ENCODE data around the gene UCN.

Gene UCN

DNA sequence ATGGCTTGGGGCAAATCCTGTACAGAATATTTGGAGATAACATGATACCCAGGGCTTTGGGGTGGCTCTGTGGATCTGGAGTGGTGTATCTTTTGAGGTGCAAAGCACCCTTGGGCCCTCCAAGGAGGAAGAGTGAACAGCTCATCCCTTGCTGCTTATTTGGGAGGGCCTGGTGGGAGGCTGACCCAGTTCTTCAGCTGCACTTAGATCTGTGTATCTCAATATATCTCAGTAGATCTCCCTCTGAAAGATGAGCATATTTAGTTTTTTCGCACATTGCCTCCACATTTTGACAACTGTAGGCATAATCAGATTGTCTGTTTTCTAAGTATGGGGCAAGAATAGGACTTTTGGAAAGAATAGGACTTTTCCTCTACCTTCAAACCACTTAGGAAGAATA lies 23.2 kb downstream of the UCN start:
- no peak for TF ChIP-seq ZBTB7A (IDR thresholded peaks at IDR 0.05; ENCODE audit: low read depth)
- no peak for TF ChIP-seq TAF1 (IDR thresholded peaks at IDR 0.05; ENCODE audit: low read depth)
- TF ChIP-seq TCF12 (IDR thresholded peaks at IDR 0.05; ENCODE audit: low read depth) = no peak
- no peak for TF ChIP-seq EGR1 (IDR thresholded peaks at IDR 0.05)
- no peak for TF ChIP-seq CREB1 (IDR thresholded peaks at IDR 0.05; ENCODE audit: low read depth)
- TF ChIP-seq, protein P1, sequence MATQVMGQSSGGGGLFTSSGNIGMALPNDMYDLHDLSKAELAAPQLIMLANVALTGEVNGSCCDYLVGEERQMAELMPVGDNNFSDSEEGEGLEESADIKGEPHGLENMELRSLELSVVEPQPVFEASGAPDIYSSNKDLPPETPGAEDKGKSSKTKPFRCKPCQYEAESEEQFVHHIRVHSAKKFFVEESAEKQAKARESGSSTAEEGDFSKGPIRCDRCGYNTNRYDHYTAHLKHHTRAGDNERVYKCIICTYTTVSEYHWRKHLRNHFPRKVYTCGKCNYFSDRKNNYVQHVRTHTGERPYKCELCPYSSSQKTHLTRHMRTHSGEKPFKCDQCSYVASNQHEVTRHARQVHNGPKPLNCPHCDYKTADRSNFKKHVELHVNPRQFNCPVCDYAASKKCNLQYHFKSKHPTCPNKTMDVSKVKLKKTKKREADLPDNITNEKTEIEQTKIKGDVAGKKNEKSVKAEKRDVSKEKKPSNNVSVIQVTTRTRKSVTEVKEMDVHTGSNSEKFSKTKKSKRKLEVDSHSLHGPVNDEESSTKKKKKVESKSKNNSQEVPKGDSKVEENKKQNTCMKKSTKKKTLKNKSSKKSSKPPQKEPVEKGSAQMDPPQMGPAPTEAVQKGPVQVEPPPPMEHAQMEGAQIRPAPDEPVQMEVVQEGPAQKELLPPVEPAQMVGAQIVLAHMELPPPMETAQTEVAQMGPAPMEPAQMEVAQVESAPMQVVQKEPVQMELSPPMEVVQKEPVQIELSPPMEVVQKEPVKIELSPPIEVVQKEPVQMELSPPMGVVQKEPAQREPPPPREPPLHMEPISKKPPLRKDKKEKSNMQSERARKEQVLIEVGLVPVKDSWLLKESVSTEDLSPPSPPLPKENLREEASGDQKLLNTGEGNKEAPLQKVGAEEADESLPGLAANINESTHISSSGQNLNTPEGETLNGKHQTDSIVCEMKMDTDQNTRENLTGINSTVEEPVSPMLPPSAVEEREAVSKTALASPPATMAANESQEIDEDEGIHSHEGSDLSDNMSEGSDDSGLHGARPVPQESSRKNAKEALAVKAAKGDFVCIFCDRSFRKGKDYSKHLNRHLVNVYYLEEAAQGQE (IDR thresholded peaks at IDR 0.05; ENCODE audit: low read depth) = no peak
- no peak for TF ChIP-seq FOXM1 (IDR thresholded peaks at IDR 0.05; ENCODE audit: borderline replicate concordance, low read depth)
- no peak for TF ChIP-seq CEBPB (IDR thresholded peaks at IDR 0.05)
- TF ChIP-seq, protein P2, sequence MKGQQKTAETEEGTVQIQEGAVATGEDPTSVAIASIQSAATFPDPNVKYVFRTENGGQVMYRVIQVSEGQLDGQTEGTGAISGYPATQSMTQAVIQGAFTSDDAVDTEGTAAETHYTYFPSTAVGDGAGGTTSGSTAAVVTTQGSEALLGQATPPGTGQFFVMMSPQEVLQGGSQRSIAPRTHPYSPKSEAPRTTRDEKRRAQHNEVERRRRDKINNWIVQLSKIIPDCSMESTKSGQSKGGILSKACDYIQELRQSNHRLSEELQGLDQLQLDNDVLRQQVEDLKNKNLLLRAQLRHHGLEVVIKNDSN (IDR thresholded peaks at IDR 0.05) = no peak

DNA sequence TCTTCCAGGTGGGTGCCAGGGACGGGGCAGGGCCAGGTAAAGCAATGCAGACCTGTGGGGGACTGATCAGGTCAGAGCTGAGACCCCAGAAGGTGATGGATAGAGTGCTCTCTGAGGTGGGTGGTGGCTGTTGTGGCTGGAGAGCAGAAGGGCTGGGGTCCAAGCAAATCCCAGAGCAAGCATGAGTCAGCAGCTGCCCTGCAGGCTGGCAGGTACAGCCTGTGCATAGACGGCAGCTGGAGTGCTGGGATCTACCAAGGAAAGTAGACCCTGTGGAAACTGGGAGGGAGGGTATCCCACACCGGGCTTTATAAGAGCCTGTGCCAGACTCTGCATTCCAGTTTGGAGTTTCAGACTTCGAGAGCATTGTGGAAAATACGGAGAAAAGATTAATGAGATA lies 25.4 kb downstream of the UCN start:
- TF ChIP-seq ZBTB7A (IDR thresholded peaks at IDR 0.05; ENCODE audit: low read depth) (no peak), EP300 (IDR thresholded peaks at IDR 0.05; ENCODE audit: borderline replicate concordance) (no peak), RAD21 (IDR thresholded peaks at IDR 0.05; ENCODE audit: low read depth) (no peak), YY1 (IDR thresholded peaks at IDR 0.05; ENCODE audit: low read depth) (no peak), TCF12 (IDR thresholded peaks at IDR 0.05; ENCODE audit: low read depth) (no peak), TEAD4 (IDR thresholded peaks at IDR 0.05) (no peak), NFIC (IDR thresholded peaks at IDR 0.05) (no peak), FOXM1 (IDR thresholded peaks at IDR 0.05; ENCODE audit: borderline replicate concordance, low read depth) (no peak), EGR1 (IDR thresholded peaks at IDR 0.05) (no peak)
- TF ChIP-seq, protein P1 (IDR thresholded peaks at IDR 0.05; ENCODE audit: low read depth) = no peak
- TF ChIP-seq, protein P2 (IDR thresholded peaks at IDR 0.05) = no peak
- TF ChIP-seq, protein P3, sequence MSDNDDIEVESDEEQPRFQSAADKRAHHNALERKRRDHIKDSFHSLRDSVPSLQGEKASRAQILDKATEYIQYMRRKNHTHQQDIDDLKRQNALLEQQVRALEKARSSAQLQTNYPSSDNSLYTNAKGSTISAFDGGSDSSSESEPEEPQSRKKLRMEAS (IDR thresholded peaks at IDR 0.05) = no peak

DNA sequence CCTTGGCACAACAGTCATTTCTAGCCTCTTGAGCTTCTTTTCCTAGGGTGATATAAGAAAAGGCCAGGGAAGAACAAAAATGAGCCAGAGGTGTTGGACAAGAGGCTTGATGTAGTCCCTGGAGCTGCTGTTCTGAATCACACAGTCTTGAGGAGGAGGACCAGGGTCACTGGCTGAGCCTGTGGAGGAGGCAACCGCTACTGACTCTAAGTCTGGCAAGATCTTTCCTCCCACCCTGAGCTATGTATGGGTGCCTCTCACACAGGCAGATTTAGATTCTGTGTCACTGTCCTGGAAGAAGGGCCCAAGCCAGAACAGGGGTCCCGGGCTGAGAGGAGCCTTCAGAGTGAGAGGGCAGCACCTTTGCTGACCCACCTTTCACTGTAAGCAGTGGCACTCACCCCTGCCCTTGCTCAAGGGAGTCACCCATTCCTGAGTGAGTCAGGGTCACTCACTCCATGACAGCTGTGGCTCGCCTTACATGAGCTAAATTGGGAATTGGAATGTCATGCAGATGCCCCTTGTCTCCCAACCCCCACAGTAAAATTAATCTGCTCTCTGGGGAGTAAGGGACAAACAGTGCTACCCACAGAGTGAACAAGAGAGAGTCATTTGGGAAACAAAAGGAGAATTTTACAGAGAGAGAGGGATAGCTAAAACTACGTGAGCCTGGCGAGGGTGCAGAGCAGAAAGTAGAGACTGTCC lies 26.2 kb downstream of the UCN start, which contains the start of gene TRIM54:
TRIM54 (plus strand) TSS at position 575 of the 705 bp plus-strand sequence. CDS start 303 bp downstream, outside the sequence.
- TF ChIP-seq, protein P1 (IDR thresholded peaks at IDR 0.05; ENCODE audit: low read depth) = no peak
- TF ChIP-seq YY1 (IDR thresholded peaks at IDR 0.05; ENCODE audit: low read depth) = no peak
- no peak for TF ChIP-seq RAD21 (IDR thresholded peaks at IDR 0.05; ENCODE audit: low read depth)
- TF ChIP-seq, protein P3 (IDR thresholded peaks at IDR 0.05) = no peak
- no peak for TF ChIP-seq EP300 (IDR thresholded peaks at IDR 0.05; ENCODE audit: borderline replicate concordance)
- TF ChIP-seq NFIC (IDR thresholded peaks at IDR 0.05) = no peak
- TF ChIP-seq TCF12 (IDR thresholded peaks at IDR 0.05; ENCODE audit: low read depth) = no peak
- TF ChIP-seq CREB1 (IDR thresholded peaks at IDR 0.05; ENCODE audit: low read depth) = no peak
- TF ChIP-seq CEBPB (IDR thresholded peaks at IDR 0.05) = no peak
- no peak for TF ChIP-seq EGR1 (IDR thresholded peaks at IDR 0.05)
- TF ChIP-seq, protein P2 (IDR thresholded peaks at IDR 0.05) = no peak
- TF ChIP-seq FOXM1 (IDR thresholded peaks at IDR 0.05; ENCODE audit: borderline replicate concordance, low read depth) = no peak
- no peak for TF ChIP-seq TAF1 (IDR thresholded peaks at IDR 0.05; ENCODE audit: low read depth)
- TF ChIP-seq TEAD4 (IDR thresholded peaks at IDR 0.05) = no peak
- no peak for TF ChIP-seq ZBTB7A (IDR thresholded peaks at IDR 0.05; ENCODE audit: low read depth)

DNA sequence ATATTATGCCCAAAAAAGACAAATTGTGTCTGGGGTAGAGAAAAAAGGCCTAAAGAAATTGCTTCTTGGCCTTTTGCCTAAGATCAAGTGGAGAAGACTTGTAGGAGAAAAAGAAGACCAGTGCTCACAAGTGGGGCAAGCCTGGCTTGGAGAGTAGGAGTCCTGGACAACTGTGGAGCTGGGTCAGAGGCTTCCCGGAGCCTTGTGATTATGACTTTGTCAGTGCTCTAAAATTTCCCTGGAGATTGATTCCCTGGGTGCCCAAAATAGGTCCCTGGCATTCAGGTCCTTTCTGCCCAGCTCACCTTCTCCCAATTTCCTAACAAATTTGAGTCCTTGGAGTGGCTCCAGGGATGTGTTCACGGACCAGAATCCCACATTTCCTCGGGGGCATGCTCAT lies 26.8 kb downstream of the UCN start:
- TF ChIP-seq EGR1 (IDR thresholded peaks at IDR 0.05) = no peak
- TF ChIP-seq TCF12 (IDR thresholded peaks at IDR 0.05; ENCODE audit: low read depth) = no peak
- TF ChIP-seq, protein P2 (IDR thresholded peaks at IDR 0.05) = no peak
- no peak for TF ChIP-seq NFIC (IDR thresholded peaks at IDR 0.05)
- TF ChIP-seq CEBPB (IDR thresholded peaks at IDR 0.05) = no peak
- no peak for TF ChIP-seq ZBTB7A (IDR thresholded peaks at IDR 0.05; ENCODE audit: low read depth)
- TF ChIP-seq RAD21 (IDR thresholded peaks at IDR 0.05; ENCODE audit: low read depth) = no peak
- no peak for TF ChIP-seq FOXM1 (IDR thresholded peaks at IDR 0.05; ENCODE audit: borderline replicate concordance, low read depth)
- no peak for TF ChIP-seq CREB1 (IDR thresholded peaks at IDR 0.05; ENCODE audit: low read depth)
- TF ChIP-seq YY1 (IDR thresholded peaks at IDR 0.05; ENCODE audit: low read depth) = no peak
- TF ChIP-seq TAF1 (IDR thresholded peaks at IDR 0.05; ENCODE audit: low read depth) = no peak
- TF ChIP-seq TEAD4 (IDR thresholded peaks at IDR 0.05) = no peak
- no peak for TF ChIP-seq EP300 (IDR thresholded peaks at IDR 0.05; ENCODE audit: borderline replicate concordance)
- TF ChIP-seq, protein P1 (IDR thresholded peaks at IDR 0.05; ENCODE audit: low read depth) = no peak
- TF ChIP-seq, protein P3 (IDR thresholded peaks at IDR 0.05) = no peak

All from Ishikawa (cell line).